GM10248 (cell line): Measurements from ENCODE around the gene ADGRE2.
"Not testable (repeated sequence)": the region's sequence is repeated elsewhere in the genome, so short reads cannot be mapped to it uniquely, and the experiment has no call there.

Experiments used
- CTCF ChIA-PET: fragments of 300-600 bp; sonication (Branson Sonifier 250); formaldehyde crosslinking; extraction: SDS; loops from one replicate; lab custom pipeline; 2021; ENCODE audit warnings: antibody characterized with exemption; lab: Yijun Ruan, JAX
- POLR2A ChIA-PET: fragments of 350-650 bp; sonication (Branson Sonifier 250); formaldehyde crosslinking; extraction: SDS; loops from one replicate; lab custom pipeline; 2020; ENCODE audit warnings: antibody characterized with exemption; lab: Yijun Ruan, JAX
- DNase-seq: peaks from one replicate; pipeline ENCODE4 v3.0.0; 2012; ENCODE audit errors: extremely low spot score
- TF ChIP-seq, protein P1 (sequence below): IDR thresholded peaks from 2 replicates; pipeline ENCODE4 v1.5.1; 2012; ENCODE audit warnings: mild to moderate bottlenecking, low read depth; ENCODE audit errors: extremely low read depth, missing control alignments, control extremely low read depth

Gene ADGRE2

GRCh38 chr19:14809272-14810057, 31.1 kb upstream of the ADGRE2 start:
- TF ChIP-seq, protein P1, sequence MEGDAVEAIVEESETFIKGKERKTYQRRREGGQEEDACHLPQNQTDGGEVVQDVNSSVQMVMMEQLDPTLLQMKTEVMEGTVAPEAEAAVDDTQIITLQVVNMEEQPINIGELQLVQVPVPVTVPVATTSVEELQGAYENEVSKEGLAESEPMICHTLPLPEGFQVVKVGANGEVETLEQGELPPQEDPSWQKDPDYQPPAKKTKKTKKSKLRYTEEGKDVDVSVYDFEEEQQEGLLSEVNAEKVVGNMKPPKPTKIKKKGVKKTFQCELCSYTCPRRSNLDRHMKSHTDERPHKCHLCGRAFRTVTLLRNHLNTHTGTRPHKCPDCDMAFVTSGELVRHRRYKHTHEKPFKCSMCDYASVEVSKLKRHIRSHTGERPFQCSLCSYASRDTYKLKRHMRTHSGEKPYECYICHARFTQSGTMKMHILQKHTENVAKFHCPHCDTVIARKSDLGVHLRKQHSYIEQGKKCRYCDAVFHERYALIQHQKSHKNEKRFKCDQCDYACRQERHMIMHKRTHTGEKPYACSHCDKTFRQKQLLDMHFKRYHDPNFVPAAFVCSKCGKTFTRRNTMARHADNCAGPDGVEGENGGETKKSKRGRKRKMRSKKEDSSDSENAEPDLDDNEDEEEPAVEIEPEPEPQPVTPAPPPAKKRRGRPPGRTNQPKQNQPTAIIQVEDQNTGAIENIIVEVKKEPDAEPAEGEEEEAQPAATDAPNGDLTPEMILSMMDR, result no peak
- CTCF ChIA-PET, result interaction anchor here (2.3 kb wide), 1 partner anchor 21 kb away, joined by 5 read pairs; no protein-coding TSS in a partner anchor
- DNase-seq, result no peak
- POLR2A ChIA-PET, result no interaction called here

DNA sequence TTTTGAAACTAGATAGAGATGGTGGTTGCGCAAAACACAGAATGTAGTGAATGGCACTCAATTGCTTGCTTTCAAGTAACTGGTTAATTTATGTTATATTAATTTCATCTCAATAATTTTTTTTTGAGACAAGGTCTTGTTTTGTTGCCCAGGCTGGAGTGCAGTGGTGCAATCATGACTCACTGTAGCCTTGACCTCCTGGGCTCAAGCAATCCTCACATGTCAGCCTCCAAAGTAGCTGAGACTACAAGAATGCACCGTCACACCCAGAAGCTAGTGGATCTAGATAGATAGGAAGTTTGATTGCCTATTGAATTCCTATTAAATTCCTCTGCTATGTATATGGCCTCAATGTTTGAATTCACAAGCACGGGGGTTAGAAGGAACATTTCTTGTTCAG, 26.4 kb upstream of the ADGRE2 start:
- DNase-seq, result no peak
- ChIA-PET POLR2A (no interaction called here), CTCF (interaction anchor here (1.2 kb wide), 1 partner anchor 18 kb away, joined by 3 read pairs; no protein-coding TSS in a partner anchor)
- TF ChIP-seq, protein P1, result no peak

- TF ChIP-seq, protein P1, result no peak
- CTCF ChIA-PET, result interaction anchor here (0.6 to 1.7 kb wide), 2 partner anchors 12 to 509 kb away, joined by 3 to 8 read pairs; no protein-coding TSS in a partner anchor
- DNase-seq, result no peak
- POLR2A ChIA-PET, result no interaction called here
Measured at GRCh38 chr19:14798760-14799159, 20.4 kb upstream of the ADGRE2 start.

DNA sequence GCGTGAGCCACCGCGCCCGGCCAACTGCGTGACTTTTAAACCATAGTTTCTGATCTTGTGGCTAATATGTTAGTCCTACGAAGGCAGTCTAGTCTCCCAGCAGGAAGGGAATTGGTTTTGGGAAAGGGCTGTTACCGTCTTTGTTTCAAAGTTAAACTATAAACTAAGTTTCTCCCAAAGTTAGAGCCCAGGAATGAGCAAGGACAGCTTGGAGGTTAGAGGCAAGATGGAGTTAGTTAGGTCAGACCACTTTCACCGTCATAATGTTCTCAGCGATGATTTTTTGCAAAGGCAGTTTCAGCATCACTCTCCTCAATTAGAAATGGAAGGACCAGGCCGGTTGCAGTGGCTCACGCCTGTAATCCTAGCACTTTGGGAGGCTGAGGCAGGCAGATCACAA, 17.7 kb upstream of the ADGRE2 start:
- ChIA-PET CTCF (interaction anchor here (1.1 kb wide), 1 partner anchor 10 kb away, joined by 5 read pairs; no protein-coding TSS in a partner anchor), POLR2A (interaction anchor here (0.6 kb wide), 1 partner anchor 21 kb away, joined by 6 read pairs; no protein-coding TSS in a partner anchor)
- no peak for DNase-seq
- TF ChIP-seq, protein P1, result no peak

DNA sequence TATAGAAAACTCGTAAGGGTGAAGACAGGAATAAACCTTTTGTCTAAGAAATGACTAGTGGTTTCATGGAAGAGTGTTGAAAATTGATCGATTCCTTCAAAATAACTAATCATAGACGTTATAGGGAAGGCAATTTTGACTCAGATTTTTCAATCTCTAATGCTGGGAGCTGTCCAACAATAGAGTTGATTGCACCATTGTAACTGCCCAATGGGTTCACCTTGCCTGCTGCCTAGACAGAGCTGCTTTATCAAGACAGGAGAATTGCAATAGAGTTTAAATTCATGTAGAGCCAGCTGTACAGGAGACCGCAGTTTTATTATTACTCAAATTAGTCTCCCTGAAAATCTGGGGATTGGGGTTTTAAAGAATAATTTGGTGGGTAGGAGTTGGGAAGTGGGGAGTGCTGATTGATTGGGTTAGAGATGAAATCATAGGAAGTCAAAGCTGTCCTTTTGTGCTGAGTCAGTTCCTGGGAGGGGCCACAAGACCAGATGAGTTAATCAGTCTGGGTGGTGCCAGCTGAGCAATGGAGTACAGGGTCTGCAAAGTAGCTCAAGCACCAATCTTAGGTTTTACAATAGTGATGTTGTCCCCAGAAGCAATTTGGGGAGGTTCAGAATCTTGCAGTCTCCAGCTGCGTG, 16.8 kb upstream of the ADGRE2 start:
- DNase-seq, result no peak
- POLR2A ChIA-PET, result interaction anchor here (0.6 kb wide), 1 partner anchor 20 kb away, joined by 6 read pairs; no protein-coding TSS in a partner anchor
- CTCF ChIA-PET, result interaction anchor here (1.1 kb wide), 1 partner anchor 9 kb away, joined by 5 read pairs; no protein-coding TSS in a partner anchor
- TF ChIP-seq, protein P1, result no peak

DNA sequence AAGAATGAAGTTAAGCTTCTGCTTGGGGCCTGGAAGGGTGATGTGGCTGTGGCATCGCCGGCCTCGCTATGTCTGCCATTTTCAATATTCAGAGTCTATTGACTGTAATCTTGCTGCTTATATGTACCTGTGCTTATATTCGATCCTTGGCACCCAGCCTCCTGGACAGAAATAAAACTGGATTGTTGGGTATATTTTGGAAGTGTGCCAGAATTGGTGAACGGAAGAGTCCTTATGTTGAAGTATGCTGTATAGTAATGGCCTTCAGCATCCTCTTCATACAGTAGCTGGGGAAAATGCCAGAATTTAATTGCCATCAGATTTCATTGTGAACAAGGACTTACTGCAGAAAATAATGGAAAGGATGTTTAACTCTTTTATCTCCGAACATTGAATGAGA, 13.9 kb upstream of the ADGRE2 start:
- POLR2A ChIA-PET, CTCF ChIA-PET: not testable (repeated sequence)

More for the DNA sequence above, 13.9 kb upstream of the ADGRE2 start:
- DNase-seq, result not testable (repeated sequence)
